HepG2 (cell line): ENCODE results near the gene KCNMA1. TPM values are rescaled to one million over a fixed set of nuclear protein-coding genes. Genes with fewer than 3 reads are reported as not detected.
A peak's percentile ranks its signal among the peaks of the same experiment; 100 is the strongest.

Source experiments
- ATAC-seq: fragments of 200-7000 bp; cut with Tn5 transposase; 3 replicates; pipeline ENCODE4 v1.9.1; 2020; ENCODE audit warnings: mild to moderate bottlenecking, moderate library complexity
- BruUV-seq: library from RNA; stranded (reverse); fragments of 400-500 nt; replicated peaks from 2 replicates; lab custom pipeline; 2021; lab: Mats Ljungman, UMichigan
- CTCF ChIA-PET: fragments of 300-600 bp; formaldehyde crosslinking; extraction: SDS; loops from one replicate; lab custom pipeline; 2021; ENCODE audit warnings: low total read pairs, inconsistent platforms, low intra/inter-chr PET ratio; lab: Yijun Ruan, JAX
- POLR2A ChIA-PET: fragments of 350-600 bp; sonication (Branson Sonifier 250); formaldehyde crosslinking; loops from one replicate; lab custom pipeline; 2020; ENCODE audit warnings: antibody characterized with exemption, inconsistent platforms; lab: Yijun Ruan, JAX
- DNase-seq: peaks from one replicate; pipeline ENCODE4 v3.0.0-alpha.2; 2015; ENCODE audit warnings: low spot score
- FAIRE-seq: peaks from 3 replicates; lab custom pipeline; 2011; peaks lifted over from hg19 to GRCh38; lab: Jason Lieb, UNC
- H2AFZ ChIP-seq: one replicate; pipeline ENCODE4 v1.6.1; 2011; ENCODE audit warnings: low read length, inconsistent platforms
- H3K27ac ChIP-seq: fragments of 300-600 bp; 3 replicates; pipeline ENCODE4 v1.8.0; 2011; ENCODE audit warnings: mixed run types, mild to moderate bottlenecking, mixed read lengths, low read length, inconsistent platforms; ENCODE audit not compliant: insufficient read depth; ENCODE audit errors: extremely low read length
- H3K27me3 ChIP-seq, 2 experiments: fragments of 200-600 bp in 1 of 2; 2 replicates in 1 of 2; 3 replicates in 1 of 2; pipeline versions ENCODE4 v1.6.0 to v1.8.0; 2011; ENCODE audit warnings: low read length in 2 of 2, mild to moderate bottlenecking in 2 of 2, moderate library complexity in 2 of 2, inconsistent platforms in 1 of 2; ENCODE audit not compliant: insufficient read depth in 2 of 2, control insufficient read depth in 1 of 2
- H3K36me3 ChIP-seq, 2 experiments: fragments of 200-600 bp in 1 of 2; replicated peaks in 1 of 2; 2 replicates in 1 of 2; 3 replicates in 1 of 2; pipeline versions ENCODE4 v1.5.1 to v1.8.0; 2011; ENCODE audit warnings: low read length in 2 of 2, inconsistent platforms in 1 of 2; ENCODE audit not compliant: insufficient read depth in 2 of 2, control insufficient read depth in 1 of 2
- H3K4me1 ChIP-seq: 2 replicates; pipeline ENCODE4 v1.5.1; 2012; ENCODE audit warnings: low read length, inconsistent platforms; ENCODE audit not compliant: insufficient read depth
- H3K4me2 ChIP-seq: 2 replicates; pipeline ENCODE4 v1.6.0; 2011; ENCODE audit warnings: low read depth, low read length, inconsistent platforms
- H3K4me3 ChIP-seq, 3 experiments: fragments of 200-600 bp in 1 of 3; sonication (generic), shearing (Covaris generic) in 1 of 3; replicated peaks in 1 of 3; 2 replicates each; pipeline ENCODE4 v1.5.1; 2011 to 2016; ENCODE audit warnings: low read length in 3 of 3, inconsistent platforms in 2 of 3, low read depth in 2 of 3, mild to moderate bottlenecking in 2 of 3, control low read depth in 1 of 3, mixed read lengths in 1 of 3; ENCODE audit not compliant: insufficient read depth in 1 of 3
- H3K79me2 ChIP-seq: one replicate; pipeline ENCODE4 v1.6.1; 2011; ENCODE audit warnings: low read length, inconsistent platforms; ENCODE audit not compliant: insufficient read depth
- H3K9ac ChIP-seq: 2 replicates; pipeline ENCODE4 v1.6.0; 2011; ENCODE audit warnings: mild to moderate bottlenecking, low read depth, low read length, inconsistent platforms; ENCODE audit not compliant: insufficient read depth
- H3K9me3 ChIP-seq: 2 replicates; pipeline ENCODE4 v1.5.1; 2012; ENCODE audit warnings: mild to moderate bottlenecking, low read length
- H4K20me1 ChIP-seq: 2 replicates; pipeline ENCODE4 v1.6.0; 2011; ENCODE audit warnings: inconsistent platforms, mild to moderate bottlenecking, low read length, moderate library complexity; ENCODE audit not compliant: insufficient read depth
- CBX1 ChIP-seq: IDR thresholded peaks from one replicate; pipeline ENCODE4 v1.6.1; 2016; ENCODE audit warnings: antibody characterized with exemption, low read depth
- HDAC2 ChIP-seq: sonication (generic); formaldehyde crosslinking; IDR thresholded peaks from 2 replicates; pipeline ENCODE4 v1.4.0; 2020; ENCODE audit warnings: missing genetic modification reagents
- MIER3 ChIP-seq: IDR thresholded peaks from 2 replicates; pipeline ENCODE4 v1.6.1; 2016; ENCODE audit warnings: missing compliant biosample characterization, borderline replicate concordance
- ZNF709 ChIP-seq: sonication (generic); formaldehyde crosslinking; IDR thresholded peaks from 2 replicates; pipeline ENCODE4 v1.5.0; 2020; ENCODE audit warnings: mild to moderate bottlenecking, missing genetic modification reagents
- ZNF746 ChIP-seq: sonication (generic); formaldehyde crosslinking; IDR thresholded peaks from 2 replicates; pipeline ENCODE4 v1.8.0; 2022; ENCODE audit warnings: mild to moderate bottlenecking, missing genetic modification reagents
- ZNF891 ChIP-seq: sonication (generic); formaldehyde crosslinking; IDR thresholded peaks from 2 replicates; pipeline ENCODE4 v1.5.0; 2020; ENCODE audit warnings: mild to moderate bottlenecking, missing genetic modification reagents
- WGBS: methylation state at CpG from one replicate; pipeline ENCODE4 v1.1.6; 2017; ENCODE audit warnings: low lambda C conversion rate; 5-methylcytosine and 5-hydroxymethylcytosine counted together
- in situ Hi-C: cut with HindIII; loops from 2 replicates; pipeline ENCODE4 v1.10.0; 2017; ENCODE audit warnings: low pct_unique_long_range_greater_than_20kb; ENCODE audit not compliant: extremely low pct_ligation_motif_present
- intact Hi-C: fragments of 100-400 bp; cut with micrococcal nuclease; formaldehyde crosslinking; loops from one replicate; pipeline ENCODE4 v1.10.0; 2022; ENCODE audit not compliant: unreplicated experiment
- polyA plus RNA-seq, 8 experiments: library from polyadenylated mRNA; depleted of rRNA in 3 of 8; stranded (reverse) in 7 of 8; unstranded in 1 of 8; fragments of >200 nt; fragmentation: Illumina TruSeq in 4 of 8; extraction: Trizol in 4 of 8; gene quantifications; 2 replicates each; pipeline versions ENCODE4 v1.2.1 to v1.2.3, GENCODE V29; 2011 to 2016; ENCODE audit warnings: low read depth in 4 of 8, missing spikeins in 1 of 8, mixed read lengths in 1 of 8; ENCODE audit not compliant: insufficient read depth in 1 of 8
- total RNA-seq, 5 experiments: library from RNA; depleted of rRNA; stranded (reverse); fragments of >200 nt; fragmentation: Illumina TruSeq; extraction: Trizol; gene quantifications; 2 replicates each; pipeline ENCODE4 v1.2.3, GENCODE V29; 2016; ENCODE audit warnings: low read depth in 1 of 5
- TF ChIP-seq, protein P1 (sequence below): IDR thresholded peaks from 2 replicates; pipeline ENCODE4 v1.6.1; 2016; ENCODE audit warnings: missing compliant biosample characterization, missing genetic modification reagents, borderline replicate concordance
- TF ChIP-seq, protein P2 (sequence below): sonication (generic); formaldehyde crosslinking; IDR thresholded peaks from 2 replicates; pipeline ENCODE4 v1.4.0; 2020; ENCODE audit warnings: missing genetic modification reagents

KCNMA1 gene
- total and polyA plus RNA-seq, 2 of the 13 experiments (the other 11 are each of a cell fraction or from before 2014, with no cell fraction given) = 0.02 TPM; not detected in 1

DNA sequence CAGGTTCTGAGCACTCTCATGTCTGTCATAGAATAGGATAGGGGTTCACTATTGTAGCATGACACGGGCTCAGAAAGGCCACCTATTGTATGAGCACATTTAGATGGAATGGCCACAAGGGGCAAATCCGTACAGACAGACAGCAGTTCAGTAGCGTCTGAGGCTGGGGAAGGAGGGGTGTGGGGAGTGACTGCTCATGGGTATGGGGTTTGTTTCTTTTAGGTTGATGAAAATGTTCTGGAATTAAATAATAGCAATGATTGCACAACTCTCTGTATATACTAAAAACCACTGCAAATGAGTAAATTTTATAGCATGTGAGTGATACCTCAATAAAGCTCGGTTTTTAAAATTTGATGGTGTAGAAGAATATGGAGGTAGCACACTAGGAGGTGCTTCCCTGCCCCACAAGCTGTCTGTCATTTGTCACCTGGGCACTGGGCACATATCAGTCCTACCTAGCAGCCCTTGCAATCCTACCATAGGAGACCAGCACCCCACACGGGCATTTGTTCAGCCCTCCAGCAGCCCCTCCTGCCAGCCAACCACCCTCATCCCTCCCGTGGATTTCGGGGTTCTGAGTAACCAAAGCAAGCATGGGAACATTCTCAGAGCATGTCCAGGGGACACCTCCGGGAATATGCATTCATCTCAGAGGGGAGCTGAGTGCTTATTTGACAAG lies 35.2 kb downstream of the KCNMA1 start:
- TF ChIP-seq, protein P1, sequence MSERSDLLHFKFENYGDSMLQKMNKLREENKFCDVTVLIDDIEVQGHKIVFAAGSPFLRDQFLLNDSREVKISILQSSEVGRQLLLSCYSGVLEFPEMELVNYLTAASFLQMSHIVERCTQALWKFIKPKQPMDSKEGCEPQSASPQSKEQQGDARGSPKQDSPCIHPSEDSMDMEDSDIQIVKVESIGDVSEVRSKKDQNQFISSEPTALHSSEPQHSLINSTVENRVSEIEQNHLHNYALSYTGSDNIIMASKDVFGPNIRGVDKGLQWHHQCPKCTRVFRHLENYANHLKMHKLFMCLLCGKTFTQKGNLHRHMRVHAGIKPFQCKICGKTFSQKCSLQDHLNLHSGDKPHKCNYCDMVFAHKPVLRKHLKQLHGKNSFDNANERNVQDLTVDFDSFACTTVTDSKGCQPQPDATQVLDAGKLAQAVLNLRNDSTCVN = no peak
- no peak for TF ChIP-seq ZNF891
- no peak for TF ChIP-seq ZNF709 (CRISPR knock-in tag)
- no peak for TF ChIP-seq HDAC2 (CRISPR knock-in tag)
- TF ChIP-seq CBX1 = no peak
- TF ChIP-seq ZNF746 = no peak
- no peak for TF ChIP-seq MIER3
- TF ChIP-seq, protein P2, sequence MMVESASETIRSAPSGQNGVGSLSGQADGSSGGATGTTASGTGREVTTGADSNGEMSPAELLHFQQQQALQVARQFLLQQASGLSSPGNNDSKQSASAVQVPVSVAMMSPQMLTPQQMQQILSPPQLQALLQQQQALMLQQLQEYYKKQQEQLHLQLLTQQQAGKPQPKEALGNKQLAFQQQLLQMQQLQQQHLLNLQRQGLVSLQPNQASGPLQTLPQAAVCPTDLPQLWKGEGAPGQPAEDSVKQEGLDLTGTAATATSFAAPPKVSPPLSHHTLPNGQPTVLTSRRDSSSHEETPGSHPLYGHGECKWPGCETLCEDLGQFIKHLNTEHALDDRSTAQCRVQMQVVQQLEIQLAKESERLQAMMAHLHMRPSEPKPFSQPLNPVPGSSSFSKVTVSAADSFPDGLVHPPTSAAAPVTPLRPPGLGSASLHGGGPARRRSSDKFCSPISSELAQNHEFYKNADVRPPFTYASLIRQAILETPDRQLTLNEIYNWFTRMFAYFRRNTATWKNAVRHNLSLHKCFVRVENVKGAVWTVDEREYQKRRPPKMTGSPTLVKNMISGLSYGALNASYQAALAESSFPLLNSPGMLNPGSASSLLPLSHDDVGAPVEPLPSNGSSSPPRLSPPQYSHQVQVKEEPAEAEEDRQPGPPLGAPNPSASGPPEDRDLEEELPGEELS = no peak
- Histone ChIP-seq H3K4me3 (no peak overlapping the region), H3K4me2 (no peak overlapping the region), H4K20me1 (no peaks in the 10 kb centered on the region; the same call in 1 of the 2 replicates), H3K9ac (no peak overlapping the region), H3K4me1 (peaks cover 6% of the 10 kb centered on the region; the same call in 1 of the 2 replicates), H3K36me3 (no peaks in the 10 kb centered on the region), H3K79me2 (no peaks in the 10 kb centered on the region), H3K27me3 (0 out of 5 replicates have a peak, but pooled peaks cover 0 to 3% of the 10 kb centered on the region in 2 experiments), H3K9me3 (no peaks in the 10 kb centered on the region), H2AFZ (no peak overlapping the region), H3K27ac (no peak overlapping the region)
- 10% methylated on average over 8 of the region's 8 CpGs for WGBS
- intact Hi-C loops (no loop called here), in situ Hi-C loops (no loop called here)
- CTCF ChIA-PET = no interaction called here
- DNase-seq = no peak
- FAIRE-seq = no peak
- POLR2A ChIA-PET = no interaction called here
- peak; percentile 65 for ATAC-seq
- no TSS peak for BruUV-seq
